B cell (primary cell): ENCODE data around the gene GALNT18.

Source experiments
- EZH2 ChIP-seq: IDR thresholded peaks from 2 replicates; pipeline ENCODE4 v1.6.1; 2012; ENCODE audit warnings: borderline replicate concordance, low read depth, mild to moderate bottlenecking, moderate library complexity, low read length; ENCODE audit not compliant: insufficient read depth, poor library complexity, severe bottlenecking
- TF ChIP-seq, protein P1 (sequence below): fragments of 200-600 bp; IDR thresholded peaks from one replicate; pipeline ENCODE4 v1.8.0; 2022; ENCODE audit warnings: antibody characterized with exemption, mild to moderate bottlenecking

DNA sequence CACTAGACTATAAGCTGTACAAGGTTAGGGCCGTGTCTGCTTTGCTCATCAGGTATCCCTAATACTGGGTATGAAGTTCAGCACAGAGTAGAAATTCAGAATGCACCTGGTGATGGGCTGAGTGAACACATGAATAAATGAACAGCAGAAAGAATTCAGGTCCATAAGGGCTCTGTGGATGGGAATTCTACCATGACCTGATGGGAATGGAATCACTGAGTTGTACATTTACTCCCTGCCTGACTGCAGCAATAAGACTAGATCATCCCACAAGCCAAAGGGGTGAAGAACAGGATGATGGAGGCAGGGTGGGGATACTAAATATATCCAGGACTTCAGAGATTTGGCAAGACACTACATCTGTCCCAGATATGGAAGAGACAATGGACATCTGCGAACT is 182.2 kb downstream of the GALNT18 start:
- TF ChIP-seq, protein P1, sequence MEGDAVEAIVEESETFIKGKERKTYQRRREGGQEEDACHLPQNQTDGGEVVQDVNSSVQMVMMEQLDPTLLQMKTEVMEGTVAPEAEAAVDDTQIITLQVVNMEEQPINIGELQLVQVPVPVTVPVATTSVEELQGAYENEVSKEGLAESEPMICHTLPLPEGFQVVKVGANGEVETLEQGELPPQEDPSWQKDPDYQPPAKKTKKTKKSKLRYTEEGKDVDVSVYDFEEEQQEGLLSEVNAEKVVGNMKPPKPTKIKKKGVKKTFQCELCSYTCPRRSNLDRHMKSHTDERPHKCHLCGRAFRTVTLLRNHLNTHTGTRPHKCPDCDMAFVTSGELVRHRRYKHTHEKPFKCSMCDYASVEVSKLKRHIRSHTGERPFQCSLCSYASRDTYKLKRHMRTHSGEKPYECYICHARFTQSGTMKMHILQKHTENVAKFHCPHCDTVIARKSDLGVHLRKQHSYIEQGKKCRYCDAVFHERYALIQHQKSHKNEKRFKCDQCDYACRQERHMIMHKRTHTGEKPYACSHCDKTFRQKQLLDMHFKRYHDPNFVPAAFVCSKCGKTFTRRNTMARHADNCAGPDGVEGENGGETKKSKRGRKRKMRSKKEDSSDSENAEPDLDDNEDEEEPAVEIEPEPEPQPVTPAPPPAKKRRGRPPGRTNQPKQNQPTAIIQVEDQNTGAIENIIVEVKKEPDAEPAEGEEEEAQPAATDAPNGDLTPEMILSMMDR, result no peak
- no peak for TF ChIP-seq EZH2
